IPS-NIHi7 (cell line): ENCODE measurements around the gene GGA2.
"Not testable (repeated sequence)": the region's sequence is repeated elsewhere in the genome, so short reads cannot be mapped to it uniquely, and the experiment has no call there.

Experiments used
- DNase-seq: peaks from one replicate; pipeline ENCODE4 v3.0.0; 2012; ENCODE audit warnings: mixed read lengths; ENCODE audit errors: extremely low spot score

The GGA2 gene, protein sequence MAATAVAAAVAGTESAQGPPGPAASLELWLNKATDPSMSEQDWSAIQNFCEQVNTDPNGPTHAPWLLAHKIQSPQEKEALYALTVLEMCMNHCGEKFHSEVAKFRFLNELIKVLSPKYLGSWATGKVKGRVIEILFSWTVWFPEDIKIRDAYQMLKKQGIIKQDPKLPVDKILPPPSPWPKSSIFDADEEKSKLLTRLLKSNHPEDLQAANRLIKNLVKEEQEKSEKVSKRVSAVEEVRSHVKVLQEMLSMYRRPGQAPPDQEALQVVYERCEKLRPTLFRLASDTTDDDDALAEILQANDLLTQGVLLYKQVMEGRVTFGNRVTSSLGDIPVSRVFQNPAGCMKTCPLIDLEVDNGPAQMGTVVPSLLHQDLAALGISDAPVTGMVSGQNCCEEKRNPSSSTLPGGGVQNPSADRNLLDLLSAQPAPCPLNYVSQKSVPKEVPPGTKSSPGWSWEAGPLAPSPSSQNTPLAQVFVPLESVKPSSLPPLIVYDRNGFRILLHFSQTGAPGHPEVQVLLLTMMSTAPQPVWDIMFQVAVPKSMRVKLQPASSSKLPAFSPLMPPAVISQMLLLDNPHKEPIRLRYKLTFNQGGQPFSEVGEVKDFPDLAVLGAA

DNA sequence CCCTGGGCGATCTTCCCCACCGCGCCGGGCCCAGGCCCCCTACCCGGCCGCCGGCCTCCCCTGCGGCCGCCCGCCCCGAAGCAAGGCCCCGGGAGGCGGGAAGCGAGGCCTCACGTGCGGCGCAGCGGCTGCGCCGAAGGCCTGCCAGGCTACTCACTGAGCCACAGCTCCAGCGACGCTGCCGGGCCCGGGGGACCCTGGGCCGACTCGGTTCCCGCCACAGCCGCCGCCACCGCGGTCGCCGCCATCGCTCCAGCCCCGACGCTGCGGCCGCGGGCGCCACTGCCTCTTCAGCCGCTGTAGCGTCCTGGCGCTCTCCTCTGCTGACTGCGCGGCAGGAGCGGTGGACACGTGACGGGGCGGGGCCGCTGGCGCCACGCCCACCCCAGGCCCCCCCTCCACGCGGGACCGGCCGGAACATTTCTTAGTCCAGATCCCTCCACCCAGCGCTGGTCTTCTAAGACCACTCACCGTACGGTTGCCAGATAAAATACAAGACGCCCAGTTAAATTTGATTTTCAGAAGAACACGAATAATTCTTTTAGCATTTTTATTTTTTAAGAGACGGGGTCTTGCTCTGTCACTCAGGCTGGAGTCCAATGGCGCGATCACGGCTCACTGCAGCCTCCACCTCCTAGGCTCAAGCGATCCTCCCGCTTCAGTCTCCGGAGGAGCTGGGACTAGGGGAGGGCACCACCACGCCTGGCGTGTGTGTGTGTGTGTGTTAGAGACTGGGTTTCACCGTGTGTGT is at the start of gene GGA2:
GGA2 (minus strand) TSS at position 331 of the 751 bp plus-strand sequence; CDS start at position 248, 83 bp downstream.
- peak; percentile 87 for DNase-seq

DNA sequence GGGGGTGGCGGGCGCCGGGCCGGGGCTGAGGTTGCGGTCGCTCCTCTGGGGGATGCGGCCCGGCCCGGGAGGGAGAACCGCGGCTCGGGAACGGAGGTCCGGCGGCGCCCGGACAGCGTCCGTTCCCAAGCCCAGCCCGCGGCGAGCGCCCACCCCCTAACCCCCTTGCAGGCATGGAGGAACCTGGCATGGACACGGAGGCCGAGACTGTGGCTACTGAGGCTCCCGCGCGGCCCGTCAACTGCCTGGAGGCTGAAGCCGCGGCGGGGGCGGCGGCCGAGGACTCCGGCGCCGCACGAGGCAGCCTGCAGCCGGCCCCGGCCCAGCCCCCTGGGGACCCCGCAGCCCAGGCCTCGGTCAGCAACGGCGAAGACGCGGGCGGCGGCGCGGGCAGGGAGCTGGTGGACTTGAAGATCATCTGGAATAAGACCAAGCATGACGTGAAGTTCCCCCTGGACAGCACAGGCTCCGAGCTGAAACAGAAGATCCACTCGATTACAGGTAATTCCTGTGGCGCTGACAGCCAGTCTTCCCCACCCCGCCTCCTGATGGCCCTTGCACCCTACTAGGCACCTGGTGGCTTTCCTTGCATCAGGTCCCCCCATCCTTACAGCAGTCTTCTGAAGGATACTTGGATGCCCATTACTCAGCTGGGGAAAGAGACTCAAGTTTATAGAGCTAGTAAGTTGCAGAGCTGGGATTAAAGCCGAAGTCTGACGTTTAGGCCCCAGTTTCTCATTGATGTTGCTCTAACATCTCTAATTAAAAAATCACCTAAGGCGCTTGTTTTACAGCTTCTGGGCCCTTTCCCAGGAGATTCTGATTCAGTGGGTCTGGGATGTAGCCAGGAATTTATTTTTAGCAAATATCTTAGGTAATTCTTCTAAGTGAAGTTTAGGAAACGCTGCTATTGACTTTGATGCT is 47.7 kb upstream of the GGA2 start:
- DNase-seq: peak; percentile 20

DNA sequence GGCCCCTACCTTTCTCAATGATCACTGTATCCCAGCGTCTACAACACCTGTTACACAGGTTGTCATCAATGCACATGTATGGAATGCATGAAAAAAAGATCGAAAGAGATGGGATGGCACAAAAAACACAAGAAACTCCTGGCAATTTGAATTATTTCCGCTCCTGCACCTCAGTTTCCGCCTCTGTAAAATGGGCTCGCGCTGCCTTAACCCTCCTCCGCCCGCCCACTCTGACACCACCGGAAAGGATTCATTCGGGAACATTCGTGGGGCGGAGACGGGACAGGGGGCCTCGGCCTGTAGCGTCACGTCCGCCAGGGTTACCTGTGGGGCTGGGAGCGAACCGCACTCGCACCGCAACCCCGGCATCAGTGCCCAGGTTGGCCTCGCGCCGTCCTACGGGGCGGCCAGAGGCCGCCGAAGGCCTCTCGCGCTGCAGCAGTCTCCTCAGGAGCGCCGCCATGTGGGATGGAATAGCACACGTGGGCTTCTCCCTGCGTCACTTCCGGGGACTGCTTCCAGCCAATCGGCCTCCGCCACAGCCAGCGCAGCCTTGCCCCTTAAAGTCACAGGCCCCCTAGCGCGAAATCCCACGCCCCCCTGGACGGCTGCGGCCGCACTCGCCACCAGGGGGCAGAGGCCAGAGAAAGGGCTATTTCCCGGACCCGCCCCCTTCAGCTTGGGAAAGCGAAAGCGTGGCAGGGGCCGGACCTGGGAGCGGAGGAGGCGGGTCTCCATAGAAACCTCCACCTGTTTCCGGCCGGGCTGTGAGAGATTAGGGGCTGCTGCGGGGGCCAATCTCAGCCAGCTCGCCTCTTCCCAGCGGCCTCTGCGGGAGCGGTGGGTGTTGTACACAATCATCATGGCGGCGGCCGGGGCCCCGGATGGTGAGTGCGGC is 46.8 kb upstream of the GGA2 start, which contains the start of the genes EARS2 and UBFD1:
EARS2 (minus strand) TSS at position 470 of the 898 bp plus-strand sequence; CDS start at position 463, 7 bp downstream.
UBFD1 (plus strand) TSS at position 847 of the 898 bp plus-strand sequence; CDS start at position 863, 16 bp downstream.
- DNase-seq: peak; percentile 98

DNA sequence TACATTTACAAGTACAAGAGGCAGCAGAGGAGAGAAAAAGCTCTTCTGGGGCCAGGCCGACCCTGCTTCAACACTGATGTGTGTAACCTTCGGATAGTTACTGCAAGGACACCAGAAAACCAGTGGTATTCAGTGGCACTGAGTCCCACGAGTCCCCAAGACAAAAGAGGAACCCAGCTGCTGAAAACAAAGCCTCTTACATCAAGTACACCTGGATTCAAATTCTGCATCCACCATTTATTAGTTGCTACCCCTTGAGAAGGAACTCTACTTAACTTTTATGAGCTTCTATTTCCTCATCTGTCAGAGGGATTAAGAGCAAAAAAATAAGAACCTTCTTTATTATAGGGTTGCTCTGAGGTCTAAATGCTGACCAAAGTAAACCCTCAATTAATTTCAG is 44.2 kb upstream of the GGA2 start:
- DNase-seq: no peak

- DNase-seq: no peak
These were observed 41.9 kb upstream of the GGA2 start for GRCh38 chr16:23552161-23552560.

DNA sequence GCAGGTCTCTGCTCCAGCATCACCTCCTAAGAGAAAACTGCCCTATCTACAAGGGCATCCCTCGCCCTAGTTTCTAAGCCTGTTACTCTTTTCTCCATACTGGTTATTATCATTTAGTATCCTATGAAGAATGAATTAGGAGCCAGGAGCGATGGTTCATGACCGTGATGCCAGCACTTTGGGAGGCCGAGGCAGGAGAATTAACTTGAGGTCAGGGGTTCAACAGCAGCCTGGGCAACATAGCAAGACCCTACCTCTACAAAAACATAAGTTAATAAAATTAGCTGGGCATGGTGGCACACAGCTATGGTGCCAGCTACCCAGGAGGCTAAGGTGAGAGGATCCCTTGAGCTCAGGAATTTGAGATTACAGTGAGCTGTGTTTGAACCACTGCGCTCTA is 39.6 kb upstream of the GGA2 start:
- DNase-seq: no peak

DNA sequence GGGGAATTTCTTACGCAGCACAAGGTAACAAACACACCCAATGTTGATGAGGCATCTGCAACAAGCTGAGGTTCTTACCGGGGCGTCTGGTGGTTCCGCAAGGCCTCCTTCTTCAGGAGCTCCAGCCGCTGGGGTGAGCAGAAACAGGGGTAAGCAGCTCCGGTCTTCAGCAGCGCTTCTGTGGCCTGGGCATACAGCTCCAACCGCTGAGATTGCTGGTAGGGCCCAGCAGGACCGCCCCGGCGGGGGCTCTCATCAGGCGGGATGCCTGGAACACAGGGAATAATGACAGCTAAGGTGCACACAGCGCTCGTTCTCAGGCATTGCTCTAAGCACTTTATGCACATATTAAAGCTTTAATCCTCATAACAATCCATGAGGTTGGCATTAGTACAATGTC is 34.1 kb upstream of the GGA2 start:
- DNase-seq: no peak

GRCh38 chr16:23540817-23541178 is 30.5 kb upstream of the GGA2 start:
- not testable (repeated sequence) for DNase-seq

DNA sequence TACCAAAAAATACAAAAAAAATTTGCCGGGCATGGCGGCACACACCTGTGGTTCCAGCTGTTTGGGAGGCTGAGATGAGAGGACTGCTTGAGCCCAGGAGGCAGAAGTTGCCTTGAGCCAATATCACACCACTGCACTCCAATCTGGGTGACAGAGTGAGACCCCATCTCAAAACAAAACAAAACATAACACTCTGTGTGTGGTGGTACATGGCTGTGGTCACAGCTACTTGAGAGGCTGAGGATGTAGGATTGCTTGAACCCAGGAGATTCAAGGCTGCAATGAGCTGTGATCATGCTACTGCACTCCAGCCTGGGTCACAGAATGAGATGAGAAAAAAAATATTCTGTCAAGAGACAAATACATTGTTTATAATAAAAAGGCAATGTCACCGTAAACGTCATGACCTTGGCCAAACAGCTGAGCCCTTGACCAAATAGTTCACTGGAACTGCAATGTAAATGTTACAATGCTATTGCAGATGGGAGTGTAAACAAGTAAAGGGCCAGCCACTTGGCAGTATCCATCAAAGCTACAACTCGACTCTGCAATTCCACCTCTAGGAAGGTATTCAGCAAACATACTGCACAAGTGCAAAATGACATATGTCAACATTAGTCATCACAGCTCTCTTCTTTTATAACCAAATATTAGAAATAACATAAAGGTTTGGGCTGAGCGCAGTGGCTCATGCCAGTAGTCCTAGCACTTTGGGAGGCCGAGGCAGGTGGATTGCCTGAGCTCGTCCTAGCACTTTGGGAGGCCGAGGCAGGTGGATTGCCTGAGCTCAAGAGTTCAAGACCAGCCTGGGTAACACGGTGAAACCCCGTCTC is 29.9 kb upstream of the GGA2 start:
- DNase-seq: no peak

- DNase-seq: no peak
These were observed 28.6 kb upstream of the GGA2 start for GRCh38 chr16:23538919-23539278.

GRCh38 chr16:23537390-23537789 is 27.1 kb upstream of the GGA2 start:
- no peak for DNase-seq

- no peak for DNase-seq
These were observed 25.6 kb upstream of the GGA2 start for GRCh38 chr16:23535901-23536300.

- DNase-seq: no peak
These were observed 24.9 kb upstream of the GGA2 start for GRCh38 chr16:23534868-23535860.

DNA sequence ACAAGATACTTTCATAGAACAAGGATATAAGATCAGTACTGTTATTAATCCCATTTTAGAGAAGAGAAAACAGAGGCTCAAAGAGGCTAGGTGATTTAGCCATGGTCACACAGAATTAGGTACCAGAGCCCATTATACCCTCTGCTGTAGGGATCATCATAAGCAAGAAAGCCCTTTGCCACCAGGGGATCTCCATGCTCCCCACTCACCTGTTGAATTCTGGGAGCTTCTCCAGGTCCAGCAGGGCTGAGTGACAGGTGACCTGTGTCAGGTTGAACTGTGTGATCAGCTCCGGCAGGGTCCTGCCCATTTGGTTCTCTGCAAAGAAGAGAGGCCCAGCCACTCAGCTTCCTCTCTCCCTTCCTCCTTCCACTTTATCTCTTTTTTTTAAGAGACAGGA is 22.2 kb upstream of the GGA2 start:
- DNase-seq: no peak

DNA sequence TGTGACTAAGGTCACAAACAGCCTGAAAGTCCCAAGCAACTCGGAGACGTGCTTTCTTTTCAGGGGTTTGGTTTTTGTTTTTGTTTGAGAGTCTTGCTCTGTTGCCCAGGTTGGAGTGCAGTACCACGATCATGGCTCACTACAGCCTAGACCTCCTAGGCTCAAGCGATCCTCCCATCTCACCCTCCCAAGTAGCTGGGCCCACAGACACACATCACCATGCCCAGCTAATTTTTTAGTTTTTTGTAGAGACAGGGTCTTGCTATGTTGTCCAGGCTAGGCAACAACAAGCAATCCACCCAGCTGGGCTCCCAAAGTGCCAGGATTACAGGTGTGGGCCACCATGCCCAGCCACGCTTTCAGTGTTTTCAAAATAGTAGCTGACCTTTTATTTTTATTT is 19.8 kb upstream of the GGA2 start:
- no peak for DNase-seq

DNA sequence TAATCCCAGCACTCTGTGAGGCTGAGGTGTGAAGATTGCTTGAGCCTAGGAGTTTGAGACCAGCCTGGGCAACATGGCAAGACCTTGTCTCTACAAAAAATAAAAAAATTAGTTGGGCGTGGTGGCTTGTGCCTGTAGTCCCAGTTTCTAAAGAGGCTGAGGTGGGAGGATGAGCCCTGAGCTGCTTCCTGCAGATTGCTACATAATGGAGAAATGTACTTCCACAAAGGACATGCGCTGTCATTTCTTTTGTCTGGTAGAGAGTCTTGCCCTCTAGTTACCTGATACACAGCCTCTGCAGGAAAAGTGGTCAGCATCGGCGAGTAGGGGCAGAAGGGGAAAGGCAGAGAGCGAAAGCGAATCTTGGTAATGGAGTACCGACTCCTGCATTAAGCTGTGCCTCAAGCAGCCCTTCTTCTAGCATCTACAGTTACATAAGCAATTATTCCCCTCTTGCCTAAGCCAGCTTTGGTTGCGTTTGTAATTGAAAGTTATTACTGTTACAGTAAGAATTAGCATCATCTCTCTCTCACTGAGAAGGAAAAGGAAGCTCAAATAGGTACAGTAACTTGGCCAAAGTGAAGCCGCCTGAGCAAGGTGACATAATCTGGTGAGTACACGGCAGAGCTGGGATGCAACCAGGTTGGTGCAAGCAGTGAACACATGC is 18.5 kb upstream of the GGA2 start:
- no peak for DNase-seq

- DNase-seq: no peak
These were observed 17.8 kb upstream of the GGA2 start for GRCh38 chr16:23527961-23528643.
